ENCODE measurements around the gene PKDCC. TPM values are rescaled to one million over a fixed set of nuclear protein-coding genes. Genes with fewer than 3 reads are reported as not detected.
A peak's percentile ranks its signal among the peaks of the same experiment; 100 is the strongest.

Gene PKDCC
- total and polyA plus RNA-seq, 9 donors = 58.5 to 576 (median 257) TPM

DNA sequence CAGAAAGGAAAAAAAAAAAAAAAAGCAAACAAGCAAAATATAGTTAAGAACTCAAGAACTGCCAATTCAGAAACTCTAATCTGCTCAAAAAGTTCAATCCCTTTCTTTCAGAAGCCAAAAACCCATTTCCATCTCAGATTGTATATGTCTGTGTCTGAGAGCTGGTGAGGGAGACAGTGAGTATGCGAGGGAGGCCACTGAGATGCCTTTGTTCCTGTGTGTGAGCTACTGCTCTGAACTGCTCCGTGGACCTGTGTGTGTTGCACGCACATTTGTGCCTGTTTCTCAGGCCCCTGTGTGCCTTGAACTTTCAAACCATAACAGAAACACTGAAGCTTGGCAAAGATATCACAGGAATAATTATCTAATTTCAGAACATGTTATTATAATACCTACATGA is 2.5 kb upstream of the PKDCC start:
- Histone ChIP-seq H3K36me3 (no peaks in the 10 kb centered on the region), H3K27me3 (no peaks in the 10 kb centered on the region), H3K4me3 (no peak overlapping the region), H3K4me1 (ENCODE audit: insufficient read depth) (peaks cover 14% of the 10 kb centered on the region), H3K27ac (peak overlapping the region; percentile 92 to 95), H3K9me3 (no peaks in the 10 kb centered on the region)
- no peak for DNase-seq
- TF ChIP-seq, protein P1, sequence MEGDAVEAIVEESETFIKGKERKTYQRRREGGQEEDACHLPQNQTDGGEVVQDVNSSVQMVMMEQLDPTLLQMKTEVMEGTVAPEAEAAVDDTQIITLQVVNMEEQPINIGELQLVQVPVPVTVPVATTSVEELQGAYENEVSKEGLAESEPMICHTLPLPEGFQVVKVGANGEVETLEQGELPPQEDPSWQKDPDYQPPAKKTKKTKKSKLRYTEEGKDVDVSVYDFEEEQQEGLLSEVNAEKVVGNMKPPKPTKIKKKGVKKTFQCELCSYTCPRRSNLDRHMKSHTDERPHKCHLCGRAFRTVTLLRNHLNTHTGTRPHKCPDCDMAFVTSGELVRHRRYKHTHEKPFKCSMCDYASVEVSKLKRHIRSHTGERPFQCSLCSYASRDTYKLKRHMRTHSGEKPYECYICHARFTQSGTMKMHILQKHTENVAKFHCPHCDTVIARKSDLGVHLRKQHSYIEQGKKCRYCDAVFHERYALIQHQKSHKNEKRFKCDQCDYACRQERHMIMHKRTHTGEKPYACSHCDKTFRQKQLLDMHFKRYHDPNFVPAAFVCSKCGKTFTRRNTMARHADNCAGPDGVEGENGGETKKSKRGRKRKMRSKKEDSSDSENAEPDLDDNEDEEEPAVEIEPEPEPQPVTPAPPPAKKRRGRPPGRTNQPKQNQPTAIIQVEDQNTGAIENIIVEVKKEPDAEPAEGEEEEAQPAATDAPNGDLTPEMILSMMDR (IDR thresholded peaks at IDR 0.05) = no peak
- TF ChIP-seq POLR2A (IDR thresholded peaks at IDR 0.05) (no peak), EP300 (IDR thresholded peaks at IDR 0.05) (no peak)
- 13 to 26% (median 14%) methylated on average over 3 of the region's 3 CpGs for WGBS, 3 donors
- intact Hi-C loops (cut with DNase I) = loop anchor here in 1 of 4 donors (5.0 kb wide), 1 partner anchor 113 kb away; no protein-coding TSS in a partner anchor

DNA sequence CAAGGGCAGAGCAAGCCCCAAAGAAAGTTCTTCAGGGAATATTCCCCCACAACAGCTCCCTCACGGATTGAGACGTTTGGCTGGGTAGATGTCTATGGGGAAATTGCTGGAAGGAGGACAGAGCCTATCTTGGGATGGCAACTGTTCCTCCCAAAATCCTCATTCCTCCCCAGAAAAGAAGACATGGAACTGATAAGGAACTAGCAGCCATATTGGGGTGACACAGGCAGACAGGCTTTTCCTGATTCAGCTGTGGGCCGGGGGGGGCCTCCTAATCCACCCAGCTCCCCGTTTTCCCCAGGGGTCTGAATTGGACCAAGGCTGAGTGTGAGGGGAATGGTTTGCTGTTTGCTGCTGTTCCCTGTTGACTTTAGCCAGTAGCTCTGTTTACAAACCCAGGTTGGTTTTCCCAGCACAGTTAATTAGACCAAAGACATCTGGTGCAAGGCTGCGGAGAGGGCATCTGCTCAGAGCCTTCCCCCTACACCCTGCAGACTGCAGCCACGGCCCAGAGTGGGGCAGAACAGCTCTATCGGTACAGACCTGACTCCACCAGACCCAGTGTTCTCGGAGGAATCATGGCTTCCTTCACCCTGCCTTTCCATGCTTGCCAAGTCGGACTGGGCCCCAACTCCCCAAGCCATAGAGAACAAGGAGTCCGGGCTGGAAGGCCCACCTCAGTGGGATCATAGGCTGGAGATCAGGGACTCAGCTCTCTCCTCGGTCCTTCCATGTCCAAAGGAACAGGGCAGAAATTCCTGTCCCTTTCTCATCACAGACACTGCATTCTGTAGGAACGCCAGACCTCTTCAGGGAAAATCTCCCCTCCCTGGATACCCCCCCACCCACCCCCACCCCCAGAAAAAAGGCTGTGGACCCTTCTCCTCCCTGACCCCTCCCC is 1.7 kb upstream of the PKDCC start:
- 17 to 23% (median 20%) methylated on average over 12 of the region's 12 CpGs for WGBS, 3 donors
- peak overlapping the region; percentile 92 to 95 for H3K27ac ChIP-seq
- no peaks in the 10 kb centered on the region for H3K36me3 ChIP-seq
- no peaks in the 10 kb centered on the region for H3K9me3 ChIP-seq
- DNase-seq = peak in 3 of 5 donors; percentile 48 to 71 (median 56)
- H3K4me3 ChIP-seq = no peak overlapping the region
- H3K27me3 ChIP-seq = no peaks in the 10 kb centered on the region
- intact Hi-C loops (cut with DNase I) = loop anchor here in 1 of 4 donors (5.0 kb wide), 1 partner anchor 114 kb away; no protein-coding TSS in a partner anchor
- TF ChIP-seq POLR2A (IDR thresholded peaks at IDR 0.05) = no peak
- TF ChIP-seq, protein P1 (IDR thresholded peaks at IDR 0.05) = no peak
- TF ChIP-seq EP300 (IDR thresholded peaks at IDR 0.05) = no peak
- peaks cover 13% of the 10 kb centered on the region for H3K4me1 ChIP-seq (ENCODE audit: insufficient read depth)

GRCh38 chr2:42046819-42047487 is 868 bp upstream of the PKDCC start:
- WGBS, 3 donors = 1 to 3% (median 3%) methylated on average over 36 to 39 of the region's 39 CpGs
- DNase-seq = peak; percentile 71 to 83 (median 79)
- Histone ChIP-seq H3K9me3 (no peaks in the 10 kb centered on the region), H3K27ac (peak overlapping the region; percentile 92 to 95), H3K4me3 (peak overlapping the region; percentile 50), H3K36me3 (no peaks in the 10 kb centered on the region), H3K4me1 (ENCODE audit: insufficient read depth) (peaks cover 18% of the 10 kb centered on the region), H3K27me3 (no peaks in the 10 kb centered on the region)
- intact Hi-C loops (cut with DNase I) = loop anchor here in 1 of 4 donors (5.0 kb wide), 1 partner anchor 115 kb away; no protein-coding TSS in a partner anchor
- peak; percentile 77 for TF ChIP-seq POLR2A (IDR thresholded peaks at IDR 0.05)
- TF ChIP-seq, protein P1 (IDR thresholded peaks at IDR 0.05) = no peak

Data from ovary (tissue), 9 donors.